Activated CD4-positive, alpha-beta T cell treated with anti-CD3 and anti-CD28 coated beads, Interleukin-10, Interleukin-2, amounts not matched to agents 100 ng/mL and 50 ng/mL, durations not matched to agents 16 hours and 8 hours (primary cell): ENCODE results near the gene DCTN3.

Experiments used
- DNase-seq: peaks from one replicate; pipeline ENCODE4 v3.0.0-alpha.2; 2020

Gene DCTN3

DNA sequence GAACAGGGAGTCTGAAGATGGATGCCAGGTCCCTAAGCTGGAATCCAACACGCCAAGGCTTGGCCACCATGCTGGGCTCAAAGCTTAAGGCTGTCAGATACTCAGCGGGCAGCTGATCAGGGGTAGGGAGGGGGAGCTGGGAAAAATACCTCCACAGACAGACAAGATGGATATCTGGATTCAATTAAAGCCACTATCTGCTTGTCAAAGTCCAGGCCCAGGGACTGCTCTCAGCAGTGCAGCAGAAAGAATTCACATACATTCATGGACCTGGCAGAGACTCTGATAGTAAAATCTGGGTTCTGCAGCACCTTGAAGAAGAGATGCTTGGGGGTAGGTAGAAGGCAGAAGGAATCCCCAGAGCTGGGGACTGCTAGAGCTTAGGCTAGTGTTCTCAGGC, 5.2 kb downstream of the DCTN3 start:
- no peak for DNase-seq

DNA sequence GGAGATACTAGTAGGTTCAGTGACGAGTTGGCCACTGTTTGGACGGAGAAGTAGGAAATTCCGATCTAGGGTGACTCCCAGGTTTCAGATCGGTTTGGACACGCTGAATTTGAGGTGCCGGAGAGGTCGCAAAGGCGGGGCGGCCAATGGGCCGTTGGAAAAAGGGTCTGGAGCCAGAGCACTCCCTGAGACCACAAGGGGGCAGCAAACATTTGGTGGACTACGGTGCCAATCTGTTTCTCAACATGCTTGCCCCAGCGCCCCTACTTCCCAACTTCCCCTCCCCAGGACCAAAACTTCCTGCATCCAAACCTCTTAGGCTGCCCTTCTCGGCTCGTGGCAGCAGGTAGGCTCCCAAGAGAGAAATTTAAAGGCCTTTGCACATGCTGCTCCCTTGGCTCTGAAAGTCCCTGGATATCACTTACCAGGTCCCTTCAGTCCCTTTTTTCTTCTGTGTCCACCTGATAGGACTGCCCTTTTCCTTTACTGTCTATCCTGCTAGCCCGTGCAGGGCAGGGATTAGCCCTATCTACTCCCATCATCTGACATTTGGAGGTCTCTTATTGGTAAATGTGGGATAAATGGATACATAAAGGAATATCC, 7.4 kb downstream of the DCTN3 start:
- DNase-seq: peak; percentile 84

DNA sequence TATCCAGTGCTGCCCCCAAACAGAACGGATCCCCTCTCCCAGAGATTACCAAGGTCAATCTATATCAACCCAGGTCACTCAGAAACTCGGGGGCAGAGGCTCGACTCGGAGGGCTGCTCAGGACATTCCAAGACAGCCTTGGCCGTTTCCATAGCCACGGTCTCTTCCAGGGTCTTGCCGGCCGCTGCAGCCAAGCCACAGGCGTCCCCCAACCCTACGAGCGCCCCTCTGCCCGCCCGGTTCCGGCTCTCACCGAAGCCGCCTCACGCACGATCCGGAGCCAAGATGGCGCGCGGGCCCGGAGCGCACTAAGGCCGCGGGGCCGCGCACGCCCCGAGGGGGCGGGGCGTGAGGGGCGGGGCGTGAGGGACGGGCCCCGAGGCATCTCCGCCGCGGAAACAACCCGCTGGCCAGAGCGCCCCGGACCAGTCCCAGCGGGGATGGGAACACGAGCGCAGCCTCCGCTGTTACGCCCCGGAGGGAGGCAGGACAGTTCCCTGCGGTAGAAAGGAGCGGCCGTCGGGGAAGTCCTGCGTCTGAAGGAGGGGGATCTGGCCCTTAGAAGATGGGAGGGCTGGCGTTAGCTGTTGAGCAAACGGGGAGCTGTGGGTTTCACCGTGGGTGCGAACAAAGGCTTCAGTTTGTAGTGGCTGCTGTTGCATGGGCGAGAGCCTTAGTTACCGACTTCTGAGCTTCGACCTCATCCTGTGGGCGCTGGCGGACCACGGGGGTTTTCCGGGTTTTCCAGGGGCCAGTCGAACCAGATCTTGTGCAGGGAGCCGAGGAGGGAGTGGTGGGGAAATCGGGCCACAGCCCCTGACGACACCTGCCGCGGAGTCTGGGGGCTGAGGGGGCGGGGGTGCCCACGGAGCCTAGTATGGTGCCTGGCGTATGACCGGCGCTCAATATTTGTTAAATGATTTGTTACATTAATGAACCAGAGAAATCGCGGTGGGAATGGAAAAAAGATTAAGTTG, 8.2 kb downstream of the DCTN3 start, which contains the start of gene RPP25L:
Gene RPP25L (minus strand): TSS at position 287 of the 977 bp plus-strand sequence. CDS start 801 bp downstream, outside the sequence.
- DNase-seq: peak; percentile 88

- DNase-seq: no peak
Observed at GRCh38 chr9:34611251-34611810, 9.0 kb downstream of the DCTN3 start.

DNA sequence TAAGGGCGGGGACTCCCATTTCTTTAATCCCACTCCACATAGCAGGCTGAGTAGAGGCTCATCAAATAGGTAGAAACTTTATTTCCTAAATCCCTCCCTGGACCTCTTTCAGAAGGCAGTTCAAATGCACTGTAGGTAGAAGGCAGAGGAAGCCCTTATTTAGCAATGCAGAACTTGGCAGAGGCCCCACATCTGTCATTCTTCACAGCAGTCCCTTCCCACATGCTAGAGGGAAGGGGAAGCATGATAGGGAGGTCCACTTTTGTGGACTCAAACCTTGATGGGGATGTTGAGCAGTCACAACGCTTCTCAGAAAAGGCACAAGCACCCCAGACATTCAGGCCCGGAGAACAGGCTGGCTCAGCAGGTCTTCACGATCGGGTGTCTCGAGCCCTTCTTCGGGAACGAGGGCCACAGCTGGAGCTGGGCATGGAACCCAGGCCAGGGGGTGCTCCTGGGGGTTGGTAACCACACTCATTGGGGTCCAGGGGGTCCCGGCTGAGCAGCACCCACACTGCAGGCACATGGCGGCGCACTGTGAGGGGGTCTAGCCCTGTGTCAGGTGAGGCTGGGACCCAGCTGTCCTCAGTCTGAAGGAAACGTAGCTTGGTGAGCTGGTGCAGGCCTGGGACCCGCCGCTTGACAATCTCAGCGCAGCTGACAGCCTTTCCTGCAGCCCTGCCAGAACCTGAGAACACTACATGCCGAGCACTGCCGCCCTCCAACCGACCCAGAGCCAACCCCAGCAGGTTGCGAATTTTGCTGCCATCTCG, 9.7 kb downstream of the DCTN3 start:
- no peak for DNase-seq

DNA sequence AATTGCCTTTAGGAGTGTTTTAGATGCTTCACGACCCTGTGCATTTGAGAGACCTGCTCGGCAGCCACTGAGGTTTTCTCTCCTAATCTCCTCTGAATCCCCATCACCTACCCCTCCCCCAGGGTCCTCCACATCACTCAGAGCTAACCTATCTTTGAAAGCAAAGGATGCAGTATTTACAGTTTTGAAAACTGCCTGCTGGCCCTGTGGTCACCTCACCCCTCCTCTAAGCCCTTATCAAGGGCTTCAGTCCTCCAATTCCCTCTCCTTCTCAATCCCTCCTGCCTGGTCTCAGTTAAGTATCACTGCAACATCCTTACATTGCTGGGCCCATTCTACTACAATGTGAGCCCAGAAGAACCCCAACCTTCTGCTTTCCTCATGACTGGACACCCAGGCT, 13.0 kb downstream of the DCTN3 start:
- no peak for DNase-seq

DNA sequence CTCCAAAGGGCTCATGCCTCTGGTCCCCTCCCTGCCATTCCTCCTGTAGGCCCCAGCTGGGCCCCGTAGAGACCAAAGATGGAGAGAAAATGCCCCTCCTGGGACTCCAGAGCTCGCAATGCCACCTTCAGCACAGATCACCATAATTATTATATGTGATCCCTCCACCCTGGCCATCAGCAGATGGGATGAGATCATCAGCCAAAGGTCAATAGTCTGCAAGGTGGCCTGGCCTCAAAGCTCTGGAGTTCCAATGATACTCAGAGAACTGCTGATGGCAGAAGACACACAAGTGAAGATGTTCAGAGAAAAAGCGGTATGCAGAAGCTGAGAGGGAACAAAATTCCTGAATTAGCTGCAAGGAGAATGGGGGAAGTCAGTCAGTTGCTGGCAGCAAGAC, 13.4 kb downstream of the DCTN3 start:
- no peak for DNase-seq

- DNase-seq: no peak
Observed at GRCh38 chr9:34606190-34606589, 14.1 kb downstream of the DCTN3 start.

GRCh38 chr9:34603610-34604231, 16.6 kb downstream of the DCTN3 start:
- peak; percentile 83 for DNase-seq

DNA sequence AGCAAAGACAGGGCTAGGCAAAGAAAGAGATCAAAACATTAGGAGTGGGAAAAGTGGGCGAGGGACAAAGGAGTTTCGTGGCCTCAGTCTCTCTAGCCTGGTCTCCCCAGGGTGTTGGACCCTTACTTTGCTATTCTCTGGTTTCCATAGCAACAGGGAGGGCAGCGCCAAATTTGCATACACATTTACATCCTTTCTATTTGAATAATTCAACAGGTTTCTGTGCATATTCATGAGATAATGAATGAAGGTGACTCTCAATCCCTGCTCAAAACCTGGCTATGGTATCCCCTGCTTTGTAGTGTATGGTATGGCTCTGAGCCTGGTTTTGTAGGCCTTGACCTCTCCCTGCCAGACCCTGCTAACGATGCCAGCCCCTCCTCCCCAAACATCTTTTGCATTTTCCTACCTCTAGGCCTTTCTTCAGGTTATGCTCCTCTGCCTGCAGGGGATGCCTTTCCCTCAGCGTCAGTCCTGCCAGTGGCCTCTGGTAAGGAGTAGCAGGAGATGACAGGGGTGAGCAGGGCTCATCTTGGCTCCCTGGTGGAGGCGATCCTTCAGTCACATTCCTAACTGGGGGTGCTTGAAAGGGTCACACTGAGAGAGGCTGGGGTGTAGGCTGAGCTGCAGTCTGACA, 18.2 kb downstream of the DCTN3 start:
- no peak for DNase-seq

DNA sequence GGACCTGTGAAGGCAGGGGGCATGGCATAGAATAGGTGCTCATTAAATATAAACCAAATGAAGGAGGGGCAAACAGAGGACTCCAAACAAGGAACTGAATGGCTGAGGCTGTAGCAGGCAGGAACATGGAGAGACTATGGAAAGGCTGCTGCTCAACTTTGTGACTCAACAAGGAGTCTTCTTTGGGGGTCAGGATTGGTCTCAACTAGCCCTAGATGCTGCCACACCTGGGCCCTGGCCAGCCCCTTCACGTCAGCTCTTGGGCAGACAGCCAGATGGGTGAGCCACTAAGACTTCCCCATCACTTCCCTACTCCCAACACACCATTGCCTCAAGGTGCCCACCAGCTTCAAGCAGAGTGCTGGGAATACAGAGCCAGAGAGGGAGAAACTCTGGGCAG, 19.4 kb downstream of the DCTN3 start:
- DNase-seq: no peak

- DNase-seq: no peak
Observed at GRCh38 chr9:34599546-34599945, 20.7 kb downstream of the DCTN3 start.

DNA sequence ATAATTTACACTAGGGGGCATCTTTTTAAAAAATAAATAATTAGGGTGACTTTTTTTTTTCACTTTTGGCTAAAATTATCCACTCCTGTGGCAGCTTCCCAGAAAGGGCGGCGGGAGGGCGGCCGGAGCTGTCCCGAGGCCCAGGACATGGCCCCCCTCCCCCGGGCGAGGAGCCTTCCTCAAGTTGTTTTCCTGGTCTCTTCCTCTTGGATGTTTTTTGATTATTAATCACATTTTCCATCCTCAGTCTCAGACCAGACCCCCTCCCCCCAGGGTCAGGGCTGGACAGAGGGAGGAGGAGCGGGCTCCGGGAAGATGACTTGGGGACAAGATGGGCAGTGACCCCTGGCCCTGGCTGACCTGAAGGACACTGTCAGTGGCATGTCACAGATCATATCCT, 26.1 kb downstream of the DCTN3 start:
- no peak for DNase-seq

GRCh38 chr9:34592895-34593601, 27.2 kb downstream of the DCTN3 start:
- no peak for DNase-seq

DNA sequence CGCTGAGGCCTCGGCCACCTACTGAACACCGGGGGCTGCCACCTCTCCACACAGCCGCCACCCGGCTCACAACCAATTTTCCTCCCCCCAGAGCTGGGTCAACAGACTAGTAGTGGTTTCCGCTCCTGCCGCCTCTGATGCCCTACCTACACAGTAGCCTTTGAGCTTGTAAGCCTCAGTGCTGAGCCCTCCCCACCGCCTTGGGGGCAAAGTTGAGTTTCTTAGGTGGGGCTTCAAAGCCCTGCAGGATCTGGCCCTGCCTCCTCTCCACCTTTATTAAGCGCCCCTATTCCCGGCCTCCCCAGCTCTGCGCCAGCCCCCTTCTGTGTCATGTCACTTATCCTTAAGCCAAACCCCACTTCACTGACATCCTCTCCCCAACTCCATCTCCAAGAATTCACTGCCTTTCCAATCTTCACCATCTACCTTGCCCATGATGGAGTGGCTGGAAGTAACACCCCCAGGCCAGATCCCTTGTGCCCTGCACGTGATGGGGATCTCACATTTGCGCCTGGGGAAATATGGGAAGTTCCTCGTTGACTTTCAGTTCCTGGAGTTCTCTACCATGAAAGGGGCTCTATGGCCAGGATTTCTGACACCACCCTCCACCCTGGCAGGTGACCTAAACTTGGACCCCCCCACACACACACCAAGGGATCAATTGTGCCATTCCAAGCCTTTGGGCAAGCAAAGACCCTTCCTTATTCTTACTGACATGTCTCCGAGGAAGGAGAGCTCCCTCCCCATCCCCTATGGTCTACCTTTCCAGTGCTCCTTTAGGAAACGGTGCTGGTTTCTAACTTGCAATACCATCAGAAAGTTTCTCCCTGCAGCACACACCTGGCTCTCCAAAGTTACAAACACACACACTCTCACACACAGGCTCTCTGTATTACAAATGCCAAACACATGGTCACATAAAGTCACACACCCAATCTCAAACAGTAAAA, 28.1 kb downstream of the DCTN3 start:
- no peak for DNase-seq

GRCh38 chr9:34591248-34591916, 28.9 kb downstream of the DCTN3 start:
- peak; percentile 79 for DNase-seq

DNA sequence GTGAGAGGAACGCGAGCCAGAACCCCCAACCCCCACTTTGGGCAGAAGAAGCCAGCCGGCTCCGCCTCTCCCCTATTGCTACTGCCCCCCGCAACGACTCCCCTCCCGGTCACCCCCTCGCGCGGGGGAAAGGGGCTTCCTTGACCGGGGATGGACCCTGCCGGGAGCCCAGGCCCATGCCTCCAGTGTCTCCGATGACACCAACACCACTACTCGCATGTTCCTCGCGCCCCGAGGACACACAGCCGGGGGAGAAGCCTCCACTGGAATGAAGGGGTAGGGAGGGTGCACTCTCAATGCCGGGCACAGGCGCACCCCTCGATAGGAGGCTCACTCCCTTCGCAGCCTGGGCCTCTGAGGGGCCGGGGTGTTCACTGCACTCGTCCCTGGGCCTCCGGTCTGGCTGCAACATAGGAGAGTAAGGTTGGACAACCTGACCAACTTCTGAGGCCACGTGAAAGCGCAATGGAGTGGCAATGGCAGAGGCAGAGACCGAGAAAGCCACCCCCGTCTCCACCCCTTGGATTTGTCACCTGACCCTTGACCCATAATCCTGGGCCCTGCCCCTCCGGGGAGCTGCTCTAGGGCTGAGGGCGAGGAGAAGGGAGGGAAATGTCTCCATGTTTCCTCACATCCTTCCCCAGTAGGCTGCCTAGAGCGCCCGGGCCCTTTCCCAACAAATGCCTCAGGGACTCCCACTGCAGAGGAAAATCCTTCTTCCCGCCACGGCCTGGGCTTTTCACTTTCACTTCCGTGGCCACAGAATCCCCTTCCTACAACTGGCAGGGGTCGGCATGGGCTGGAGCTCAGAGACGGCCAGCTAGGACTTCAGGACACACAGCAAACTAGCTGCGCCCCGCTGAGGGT, 29.7 kb downstream of the DCTN3 start:
- DNase-seq: no peak

DNA sequence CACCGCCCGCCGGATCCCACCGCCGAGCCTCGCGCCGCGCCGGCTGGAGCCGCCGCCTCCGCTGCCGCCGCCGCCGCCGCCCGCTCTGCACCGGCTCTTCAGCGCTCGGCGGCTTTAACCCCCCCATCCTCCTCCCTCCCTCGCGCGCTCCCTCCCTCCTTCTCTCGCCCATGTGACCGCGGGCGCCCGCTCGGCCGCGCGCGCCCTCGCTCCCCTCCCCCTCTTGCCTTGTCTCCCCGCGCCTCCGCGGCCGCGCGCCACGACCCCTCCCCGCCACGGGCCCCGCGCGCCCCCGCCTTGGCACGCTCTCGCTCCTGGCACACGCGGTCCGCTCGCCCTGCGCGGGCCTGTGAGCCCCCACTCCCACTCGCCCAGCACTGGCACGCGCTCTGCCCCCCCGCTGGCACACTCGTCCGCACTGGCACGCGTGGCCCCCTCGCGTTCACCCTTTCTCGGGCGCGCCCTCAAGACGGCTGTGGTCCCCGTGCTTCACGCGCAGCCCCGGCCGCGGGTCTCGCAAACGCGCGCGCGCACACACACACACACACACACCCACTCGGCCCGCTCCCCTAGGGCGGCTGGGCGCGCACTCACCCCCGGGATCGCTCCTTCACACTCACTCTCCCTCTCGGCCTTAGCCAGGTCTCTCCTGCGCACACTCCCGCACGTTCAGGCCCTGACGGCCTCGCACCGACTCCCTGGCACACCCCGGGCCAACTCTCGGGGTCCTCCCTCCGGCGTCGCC, 30.5 kb downstream of the DCTN3 start, which contains the start of gene CNTFR:
Gene CNTFR (minus strand): TSS at position 89 of the 745 bp plus-strand sequence. CDS start 20,743 bp downstream, outside the sequence.
- no peak for DNase-seq
